Measurements from ENCODE around the gene PLCG2.

Gene PLCG2

DNA sequence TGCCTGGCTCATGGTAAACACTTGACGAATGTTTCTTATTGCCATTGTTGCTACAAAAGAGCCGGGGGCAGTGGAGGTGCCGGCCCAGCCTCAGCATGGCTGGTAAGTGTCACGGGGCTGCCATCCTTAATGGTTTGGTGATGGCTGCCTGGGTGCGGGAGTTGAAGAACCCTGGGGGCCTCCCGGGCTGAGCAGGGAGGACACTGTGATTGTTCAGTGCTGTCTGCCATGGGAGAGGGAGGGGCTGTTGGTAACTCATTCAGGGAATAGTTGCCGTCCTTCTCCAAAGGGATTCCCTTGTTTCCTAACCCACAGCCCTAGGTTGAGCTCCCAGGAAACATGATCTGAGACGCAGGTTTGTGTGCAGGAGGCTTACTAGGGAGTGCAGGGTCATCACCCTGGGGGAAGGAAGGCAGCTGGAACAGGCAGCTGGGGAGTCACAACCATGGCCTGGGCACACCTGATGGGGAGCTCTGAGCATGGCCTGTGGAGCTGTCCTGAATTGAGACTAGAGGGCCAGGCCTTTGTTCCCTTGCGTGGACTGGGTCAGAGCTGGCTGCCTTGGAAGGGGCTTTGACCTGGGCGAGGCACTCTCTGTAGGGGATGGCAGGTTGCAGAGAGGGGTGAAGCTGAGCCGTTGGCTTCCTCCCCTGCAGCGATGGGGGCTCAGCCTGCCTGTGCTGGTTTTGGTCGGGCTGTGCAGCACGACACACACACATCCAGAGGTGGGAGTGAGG lies 85.7 kb downstream of the PLCG2 start:
- CTCF ChIA-PET: interaction anchor here (0.5 to 0.6 kb wide), 2 partner anchors 42 to 125 kb away, joined by 3 read pairs; no protein-coding TSS in a partner anchor
- POLR2A ChIA-PET (ENCODE audit: low non-redundant PET): no interaction called here
- TF ChIP-seq, protein P1, sequence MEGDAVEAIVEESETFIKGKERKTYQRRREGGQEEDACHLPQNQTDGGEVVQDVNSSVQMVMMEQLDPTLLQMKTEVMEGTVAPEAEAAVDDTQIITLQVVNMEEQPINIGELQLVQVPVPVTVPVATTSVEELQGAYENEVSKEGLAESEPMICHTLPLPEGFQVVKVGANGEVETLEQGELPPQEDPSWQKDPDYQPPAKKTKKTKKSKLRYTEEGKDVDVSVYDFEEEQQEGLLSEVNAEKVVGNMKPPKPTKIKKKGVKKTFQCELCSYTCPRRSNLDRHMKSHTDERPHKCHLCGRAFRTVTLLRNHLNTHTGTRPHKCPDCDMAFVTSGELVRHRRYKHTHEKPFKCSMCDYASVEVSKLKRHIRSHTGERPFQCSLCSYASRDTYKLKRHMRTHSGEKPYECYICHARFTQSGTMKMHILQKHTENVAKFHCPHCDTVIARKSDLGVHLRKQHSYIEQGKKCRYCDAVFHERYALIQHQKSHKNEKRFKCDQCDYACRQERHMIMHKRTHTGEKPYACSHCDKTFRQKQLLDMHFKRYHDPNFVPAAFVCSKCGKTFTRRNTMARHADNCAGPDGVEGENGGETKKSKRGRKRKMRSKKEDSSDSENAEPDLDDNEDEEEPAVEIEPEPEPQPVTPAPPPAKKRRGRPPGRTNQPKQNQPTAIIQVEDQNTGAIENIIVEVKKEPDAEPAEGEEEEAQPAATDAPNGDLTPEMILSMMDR (conservative IDR thresholded peaks at IDR 0.05; ENCODE audit: low read depth): no peak
- no peak overlapping the region for H3K27ac ChIP-seq
- DNase-seq (ENCODE audit: low spot score): no peak

DNA sequence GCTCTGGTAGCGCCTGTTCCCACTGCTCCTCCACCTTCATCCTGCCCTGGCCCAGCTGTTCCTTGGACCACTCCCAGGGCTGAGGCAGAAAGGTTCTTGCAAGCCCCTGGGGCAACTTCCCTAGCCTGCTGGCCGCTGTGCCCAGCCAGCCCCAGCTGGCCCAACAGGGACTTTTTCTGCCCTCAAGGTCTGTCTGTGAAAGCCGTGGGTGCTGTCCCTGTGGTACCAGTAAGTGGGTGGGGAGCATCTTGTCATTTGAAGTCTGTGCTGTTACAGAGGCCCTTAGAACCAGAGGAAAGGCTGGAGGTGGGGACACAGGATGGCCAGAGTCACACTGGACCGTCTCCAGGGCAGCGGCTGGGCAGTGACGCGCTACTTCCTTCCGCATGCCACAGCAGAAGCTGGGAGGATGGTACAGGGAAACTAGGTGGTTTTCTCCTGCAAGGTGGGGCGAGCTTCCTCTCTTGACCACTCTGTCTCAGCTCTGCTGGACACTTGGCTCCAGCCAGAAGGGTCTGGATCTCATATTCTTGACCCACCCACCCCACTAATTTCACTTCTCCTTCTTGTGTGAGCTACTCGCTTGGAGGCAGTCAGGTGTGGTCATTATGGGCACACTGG lies 87.8 kb downstream of the PLCG2 start:
- TF ChIP-seq, protein P1 (conservative IDR thresholded peaks at IDR 0.05; ENCODE audit: low read depth): no peak
- ChIA-PET POLR2A (ENCODE audit: low non-redundant PET) (no interaction called here), CTCF (no interaction called here)
- H3K27ac ChIP-seq: no peak overlapping the region
- DNase-seq (ENCODE audit: low spot score): no peak

DNA sequence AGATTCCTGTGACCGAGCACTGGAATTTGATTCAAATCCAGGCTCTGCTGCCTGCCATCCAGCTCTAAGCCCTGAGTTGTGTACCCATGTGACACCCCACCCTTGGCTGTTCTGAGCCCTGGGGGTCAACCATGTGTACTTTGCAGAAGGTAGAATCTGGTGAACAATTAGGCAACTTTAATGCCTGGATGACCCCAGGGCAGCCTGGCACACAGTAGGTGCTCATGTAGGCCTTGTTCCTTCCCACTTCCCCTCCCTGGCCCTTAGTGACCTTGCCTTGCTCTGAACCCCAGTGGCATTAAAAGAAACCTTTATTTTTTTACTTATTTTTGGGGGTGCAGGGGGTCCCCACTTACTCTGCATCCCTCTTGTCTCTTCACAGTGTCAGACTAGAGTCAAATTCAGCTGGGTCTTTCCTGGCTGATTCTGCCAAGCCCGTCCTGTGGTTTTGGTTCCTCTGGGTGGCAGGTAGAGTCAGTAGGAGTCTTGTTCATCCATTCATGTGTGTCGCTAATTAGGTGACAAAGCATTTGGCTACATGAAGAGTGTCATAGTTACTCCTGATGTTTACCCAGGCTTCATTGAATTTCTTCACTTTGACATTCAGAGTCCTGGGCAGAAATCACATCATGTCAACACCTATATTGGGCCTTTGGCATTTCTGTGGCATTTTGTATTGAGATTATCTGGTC lies 89.1 kb downstream of the PLCG2 start:
- CTCF ChIA-PET: no interaction called here
- POLR2A ChIA-PET (ENCODE audit: low non-redundant PET): no interaction called here
- DNase-seq (ENCODE audit: low spot score): no peak
- TF ChIP-seq, protein P1 (conservative IDR thresholded peaks at IDR 0.05; ENCODE audit: low read depth): no peak
- H3K27ac ChIP-seq: no peak overlapping the region

DNA sequence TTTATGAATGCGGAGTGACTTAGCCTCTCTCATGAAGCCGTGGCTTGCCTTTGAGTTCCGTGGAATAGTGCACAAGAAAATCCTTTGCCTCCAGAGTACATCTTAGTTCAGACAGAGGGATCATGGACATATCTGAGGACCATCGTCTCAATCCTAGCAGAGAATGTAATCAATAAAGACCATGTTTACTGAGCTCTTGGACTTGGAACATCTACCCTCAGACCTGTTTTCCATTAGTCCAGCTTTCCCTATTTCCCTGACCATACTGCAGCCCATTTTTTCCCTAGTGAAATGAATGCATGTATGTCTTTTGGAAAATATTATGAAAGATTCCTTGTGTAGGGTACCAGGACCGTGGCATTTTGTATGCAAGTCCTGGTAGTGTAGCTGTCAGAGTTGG lies 90.2 kb downstream of the PLCG2 start:
- CTCF ChIA-PET: no interaction called here
- POLR2A ChIA-PET (ENCODE audit: low non-redundant PET): no interaction called here
- no peak for DNase-seq (ENCODE audit: low spot score)

DNA sequence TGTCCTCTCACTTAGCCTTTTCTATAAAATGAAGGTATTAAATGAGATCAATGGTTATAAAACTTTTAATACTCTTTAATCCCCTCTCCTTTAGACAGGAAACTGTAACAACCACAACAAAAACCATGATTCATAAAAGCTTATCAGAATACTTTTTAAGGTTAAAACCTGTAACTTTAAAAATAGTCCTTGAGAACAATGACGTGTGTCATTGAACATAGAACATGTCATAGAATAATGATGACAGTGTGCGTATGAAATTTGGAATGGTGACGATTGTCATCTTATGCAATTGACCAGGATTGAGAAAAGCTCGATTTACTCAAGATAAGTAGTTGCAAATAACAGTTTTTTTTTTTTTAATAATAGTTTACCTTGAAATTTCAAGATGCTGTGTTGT lies 94.1 kb downstream of the PLCG2 start:
- H3K27ac ChIP-seq: no peak overlapping the region
- DNase-seq (ENCODE audit: low spot score): no peak
- TF ChIP-seq, protein P1 (conservative IDR thresholded peaks at IDR 0.05; ENCODE audit: low read depth): no peak
- ChIA-PET POLR2A (ENCODE audit: low non-redundant PET) (no interaction called here), CTCF (interaction anchor here (0.5 to 2.1 kb wide), 8 partner anchors 11 to 693 kb away, joined by 3 to 11 read pairs (median 4); partner anchors contain the start of gene PLCG2)

More for the DNA sequence above, 90.2 kb downstream of the PLCG2 start:
- TF ChIP-seq, protein P1 (conservative IDR thresholded peaks at IDR 0.05; ENCODE audit: low read depth): no peak
- no peak overlapping the region for H3K27ac ChIP-seq
